ENCODE results near the gene SHROOM3. TPM values are rescaled to one million over a fixed set of nuclear protein-coding genes. Genes with fewer than 3 reads are reported as not detected.

SHROOM3 gene
- total and polyA plus RNA-seq, 2 of the 13 experiments (the other 11 are each of a cell fraction or from before 2014, with no cell fraction given): 0.01 TPM; not detected in 1

GRCh38 chr4:76498550-76498949 lies 63.5 kb downstream of the SHROOM3 start (continued):
- TF ChIP-seq RERE (CRISPR knock-in tag; IDR thresholded peaks at IDR 0.05; ENCODE audit: low read depth) (no peak), SOX13 (IDR thresholded peaks at IDR 0.05) (no peak), SOX13 (CRISPR knock-in tag; conservative IDR thresholded peaks at IDR 0.05 in 1 of 2, IDR thresholded peaks at IDR 0.05 in 1 of 2) (peak in 1 of 2 experiments; percentile 80; a peak in 2 of 4 replicates), ZNF331 (CRISPR knock-in tag; IDR thresholded peaks at IDR 0.05) (peak; percentile 21; the same call in 1 of the 2 replicates), SALL2 (CRISPR knock-in tag; IDR thresholded peaks at IDR 0.05) (no peak), ETS1 (CRISPR knock-in tag; IDR thresholded peaks at IDR 0.05) (no peak), HNRNPL (IDR thresholded peaks at IDR 0.05; ENCODE audit: low read depth, low read length) (no peak), ZNF264 (CRISPR knock-in tag; IDR thresholded peaks at IDR 0.05) (no peak), GZF1 (CRISPR knock-in tag; IDR thresholded peaks at IDR 0.05) (no peak), ZNF549 (CRISPR knock-in tag; IDR thresholded peaks at IDR 0.05) (0 out of 2 replicates have a peak, but pooled peaks have one; percentile 69), MEIS1 (CRISPR knock-in tag; IDR thresholded peaks at IDR 0.05; ENCODE audit: borderline replicate concordance) (no peak)

Measured in HepG2 (cell line).